T-helper 22 cell (primary cell): Measurements from ENCODE around the gene CXCR4.
"Not testable (repeated sequence)": the region's sequence is repeated elsewhere in the genome, so short reads cannot be mapped to it uniquely, and the experiment has no call there.

Experiments
- DNase-seq: peaks from one replicate; pipeline ENCODE4 v3.0.0-alpha.2; 2020; ENCODE audit warnings: low read depth

Gene CXCR4

DNA sequence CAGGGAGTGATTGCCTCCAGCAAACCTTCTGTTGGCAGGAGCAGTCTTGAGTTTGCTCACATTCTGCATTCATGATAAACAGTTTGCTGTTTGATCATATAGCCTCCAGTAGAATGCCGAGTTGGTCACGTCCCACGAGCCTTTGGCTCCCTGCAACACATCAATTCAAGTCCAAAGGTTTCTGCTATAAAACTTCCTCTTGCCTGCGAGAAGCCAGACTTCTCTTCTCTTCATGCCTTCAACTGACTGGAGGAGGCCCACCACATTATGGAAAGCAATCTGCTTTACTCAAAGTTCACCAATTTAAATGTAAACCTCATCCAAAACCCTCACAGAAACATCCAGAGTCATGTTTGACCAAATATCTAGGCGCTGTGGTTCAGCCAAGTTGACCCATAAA lies 40.8 kb downstream of the CXCR4 start:
- no peak for DNase-seq

DNA sequence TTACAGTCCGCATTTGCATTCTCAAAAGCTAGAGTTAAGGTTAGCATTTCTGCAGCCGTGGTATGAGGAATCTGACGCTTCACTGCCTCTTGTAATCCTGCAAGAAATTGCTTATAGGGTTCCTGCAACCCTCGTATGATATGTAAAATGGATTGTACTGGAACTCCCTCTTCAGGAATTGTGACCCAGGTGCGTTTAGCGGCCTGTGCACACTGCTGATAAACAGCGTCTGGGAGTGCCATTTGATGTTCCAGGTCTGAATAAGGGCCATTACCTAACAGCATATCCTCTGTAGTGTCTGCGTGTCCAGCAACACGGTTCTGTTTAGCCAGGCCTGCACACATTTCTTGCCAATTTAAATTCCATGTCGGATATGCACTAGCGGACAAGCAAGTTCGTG lies 42.5 kb downstream of the CXCR4 start:
- DNase-seq = no peak

- no peak for DNase-seq
Observed at GRCh38 chr2:136072621-136073020, 45.3 kb downstream of the CXCR4 start.

DNA sequence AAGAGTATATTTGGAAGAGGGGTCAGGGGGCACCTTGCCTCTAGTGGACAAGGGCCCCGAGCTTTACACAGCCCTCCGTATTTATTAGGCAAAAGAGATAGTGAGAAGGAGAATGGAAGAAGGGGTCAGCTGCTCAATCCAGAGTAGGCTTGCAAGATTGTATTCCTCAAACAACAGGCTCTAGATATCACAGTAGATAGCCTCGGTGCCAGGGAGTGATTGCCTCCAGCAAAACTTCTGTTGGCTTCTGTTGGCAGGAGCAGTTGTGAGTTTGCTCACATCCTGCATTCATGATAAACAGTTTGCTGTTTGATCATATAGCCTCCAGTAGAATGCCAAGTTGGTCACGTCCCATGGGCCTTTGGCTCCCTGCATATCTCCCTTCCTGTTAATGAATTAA lies 46.1 kb downstream of the CXCR4 start:
- DNase-seq = not testable (repeated sequence)

GRCh38 chr2:136070913-136071312 lies 47.0 kb downstream of the CXCR4 start:
- DNase-seq = no peak

GRCh38 chr2:136069773-136070172 lies 48.2 kb downstream of the CXCR4 start:
- DNase-seq = no peak

DNA sequence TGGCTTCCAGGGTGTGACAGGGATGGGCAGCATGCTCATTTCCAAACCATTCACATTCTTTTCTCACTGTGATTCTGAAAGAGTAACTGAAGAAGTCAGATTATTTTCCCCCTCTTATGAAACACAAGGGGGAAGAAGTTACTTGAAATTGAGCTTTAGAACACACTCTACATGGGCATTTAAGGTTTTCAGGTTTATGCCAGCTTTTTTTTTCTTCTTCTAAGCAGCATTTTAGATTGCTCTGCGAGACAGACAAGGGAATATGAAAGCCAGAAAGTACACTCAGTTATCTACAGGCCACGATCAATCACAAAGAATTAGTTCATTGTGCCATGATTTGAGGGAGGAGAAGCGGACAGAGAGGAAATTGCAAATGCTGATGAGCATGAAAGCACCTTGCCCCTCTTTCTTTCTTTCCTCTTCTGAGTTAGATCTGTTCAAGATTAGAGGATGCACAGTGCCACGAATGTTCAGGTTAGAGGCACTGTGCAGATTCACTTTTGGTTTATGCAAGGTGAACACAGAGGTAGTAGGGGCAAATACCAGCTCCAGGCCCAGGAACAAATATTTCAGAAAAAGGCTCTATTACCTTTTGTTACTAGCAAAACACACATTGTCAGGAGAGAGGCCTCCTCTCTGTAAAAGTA lies 49.2 kb downstream of the CXCR4 start:
- DNase-seq = no peak

DNA sequence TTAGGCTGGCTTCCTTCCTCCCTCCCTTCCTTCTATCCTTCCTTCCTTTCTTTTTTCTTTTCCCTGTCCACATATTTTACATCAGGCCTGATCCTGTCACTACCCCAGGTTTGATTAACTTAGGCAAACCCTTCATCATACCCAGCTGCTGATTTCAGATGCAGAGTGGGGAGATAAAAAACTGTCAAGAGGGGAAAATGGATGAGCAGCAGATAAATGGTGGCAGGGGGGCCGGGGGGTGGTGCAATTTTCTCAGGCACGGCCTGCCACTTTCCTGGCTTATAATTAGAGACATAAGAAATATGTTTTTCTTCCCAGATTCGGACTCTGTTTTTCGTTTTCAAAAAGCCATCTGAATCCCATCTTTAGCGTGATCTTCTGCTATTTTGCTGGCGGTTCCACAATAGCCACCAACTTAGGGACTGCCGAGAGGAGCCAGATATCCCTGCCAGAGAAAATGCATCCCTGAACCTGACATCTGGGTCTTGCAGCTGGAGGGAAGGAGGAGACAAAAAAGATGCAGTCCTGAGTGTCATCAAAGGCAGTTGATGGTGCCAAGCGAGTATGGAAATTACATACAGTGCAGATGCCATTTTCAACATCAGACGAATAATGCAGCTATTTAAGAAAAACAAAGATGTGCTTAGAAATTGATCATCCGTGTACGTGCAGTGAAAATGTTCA lies 49.9 kb downstream of the CXCR4 start:
- no peak for DNase-seq

- DNase-seq = no peak
Observed at GRCh38 chr2:136067459-136067858, 50.5 kb downstream of the CXCR4 start.

- DNase-seq = no peak
Observed at GRCh38 chr2:136065907-136066306, 52.0 kb downstream of the CXCR4 start.

- no peak for DNase-seq
Observed at GRCh38 chr2:136065384-136065783, 52.6 kb downstream of the CXCR4 start.
